Sigmoid colon (tissue), 7 donors: ENCODE measurements around the gene ATXN1. TPM values are rescaled to one million over a fixed set of nuclear protein-coding genes. Genes with fewer than 3 reads are reported as not detected.
A peak's percentile ranks its signal among the peaks of the same experiment; 100 is the strongest.

ENCODE experiments used
- DNase-seq: peaks from one replicate; pipeline ENCODE4 v3.0.0-alpha.2; 2019
- H3K27ac ChIP-seq, 4 donors: fragments of 200-600 bp; sonication (generic); one replicate each; pipeline ENCODE4 v1.5.1; 2016 to 2019; ENCODE audit warnings: mild to moderate bottlenecking in 1 of 4
- H3K27me3 ChIP-seq, 3 donors: fragments of 200-600 bp; sonication (generic); one replicate each; pipeline ENCODE4 v1.5.1; 2019; ENCODE audit warnings: mild to moderate bottlenecking in 1 of 3
- H3K36me3 ChIP-seq, 4 donors: fragments of 200-600 bp; sonication (generic); one replicate each; pipeline ENCODE4 v1.5.1; 2016 to 2019
- H3K4me1 ChIP-seq, 4 donors: fragments of 200-600 bp; sonication (generic); one replicate each; pipeline ENCODE4 v1.5.1; 2017 to 2019
- H3K4me3 ChIP-seq, 4 donors: fragments of 200-600 bp; sonication (generic); one replicate each; pipeline ENCODE4 v1.5.1; 2017 to 2019; ENCODE audit warnings: mild to moderate bottlenecking in 2 of 4, moderate library complexity in 1 of 4
- H3K9me3 ChIP-seq, 4 donors: fragments of 200-600 bp in 3 of 4; sonication (generic) in 3 of 4; one replicate each; pipeline versions ENCODE4 v1.5.1 to v1.6.1; 2013 to 2019
- CTCF ChIP-seq, 4 experiments: fragments of 450-650 bp in 3 of 4; fragments of 200-600 bp in 1 of 4; IDR thresholded peaks; one replicate each; pipeline ENCODE4 v1.5.1; 2016 to 2019; ENCODE audit warnings: antibody characterized with exemption in 4 of 4, mild to moderate bottlenecking in 3 of 4, moderate library complexity in 2 of 4
- EP300 ChIP-seq, 4 donors: sonication (generic); formaldehyde crosslinking; IDR thresholded peaks; one replicate each; pipeline ENCODE4 v1.6.1; 2017; ENCODE audit warnings: antibody characterized with exemption in 4 of 4
- POLR2A ChIP-seq, 2 donors: fragments of 450-650 bp; IDR thresholded peaks; one replicate each; pipeline ENCODE4 v1.6.1; 2016; ENCODE audit warnings: antibody characterized with exemption in 2 of 2, mild to moderate bottlenecking in 2 of 2, moderate library complexity in 2 of 2
- POLR2AphosphoS5 ChIP-seq, 4 donors: sonication (generic); formaldehyde crosslinking; IDR thresholded peaks; one replicate each; pipeline ENCODE4 v1.6.1; 2017; ENCODE audit warnings: antibody characterized with exemption in 4 of 4
- WGBS, 2 donors: extraction: QIAGEN DNeasy Blood & Tissue Kit; methylation state at CpG; one replicate each; pipeline ENCODE4 v1.1.7; 2013; 5-methylcytosine and 5-hydroxymethylcytosine counted together
- intact Hi-C: fragments of 100-400 bp; cut with DNase I; formaldehyde crosslinking; loops from one replicate; pipeline ENCODE4 v1.15.1; 2023
- polyA plus RNA-seq, 3 donors: library from polyadenylated mRNA; stranded (reverse); fragments of 200-250 nt; gene quantifications; one replicate each; pipeline ENCODE4 v1.2.3, GENCODE V29; 2013
- total RNA-seq, 4 donors: library from RNA; depleted of rRNA; stranded (reverse); fragments of >200 nt; gene quantifications; one replicate each; pipeline ENCODE4 v1.1.0, GENCODE V29; 2016
- donor health status: healthy with polysubstance abuse.
- donor health status: Bipolar disorder and iron deficiency.
- donor health status: healthy.

The ATXN1 gene
- total and polyA plus RNA-seq, 7 donors: 4.8 to 95.3 (median 37.7) TPM

GRCh38 chr6:16282370-16282769 lies 478.9 kb downstream of the ATXN1 start:
- WGBS, 2 donors: 92 to 94% methylated on average over 4 of the region's 4 CpGs
- H3K27ac ChIP-seq: no peak overlapping the region
- intact Hi-C loops: no loop called here

GRCh38 chr6:16279243-16279642 lies 482.0 kb downstream of the ATXN1 start:
- H3K4me1 ChIP-seq: peaks cover 0 to 17% (median 15%) of the 10 kb centered on the region in 4 donors
- DNase-seq: no peak
- TF ChIP-seq POLR2AphosphoS5 (IDR thresholded peaks at IDR 0.05) (no peak), CTCF (IDR thresholded peaks at IDR 0.05) (no peak), EP300 (IDR thresholded peaks at IDR 0.05) (no peak), POLR2A (IDR thresholded peaks at IDR 0.05) (no peak)
- intact Hi-C loops: loop anchor here (5.0 kb wide), 1 partner anchor 42 kb away; the partner anchor contains the start of gene GMPR
- H3K9me3 ChIP-seq: no peaks in the 10 kb centered on the region
- H3K27me3 ChIP-seq: no peaks in the 10 kb centered on the region
- H3K36me3 ChIP-seq: peaks cover 0 to 6% (median 0%) of the 10 kb centered on the region in 4 donors
- H3K4me3 ChIP-seq: no peak overlapping the region
- WGBS, 2 donors: 90 to 93% methylated on average over 5 of the region's 5 CpGs
- no peak overlapping the region for H3K27ac ChIP-seq

More at GRCh38 chr6:16282370-16282769, 478.9 kb downstream of the ATXN1 start:
- Histone ChIP-seq H3K27me3 (no peaks in the 10 kb centered on the region), H3K36me3 (peaks cover 0 to 6% (median 0%) of the 10 kb centered on the region in 4 donors), H3K4me3 (no peak overlapping the region), H3K4me1 (peaks cover 0 to 9% (median 8%) of the 10 kb centered on the region in 4 donors), H3K9me3 (no peaks in the 10 kb centered on the region)
- no peak for DNase-seq
- TF ChIP-seq POLR2A (IDR thresholded peaks at IDR 0.05): no peak
- TF ChIP-seq CTCF (IDR thresholded peaks at IDR 0.05): no peak
- no peak for TF ChIP-seq EP300 (IDR thresholded peaks at IDR 0.05)
- TF ChIP-seq POLR2AphosphoS5 (IDR thresholded peaks at IDR 0.05): no peak

GRCh38 chr6:16278750-16279149 lies 482.5 kb downstream of the ATXN1 start:
- H3K4me1 ChIP-seq: peaks cover 0 to 17% (median 16%) of the 10 kb centered on the region in 4 donors
- no peak overlapping the region for H3K4me3 ChIP-seq
- H3K36me3 ChIP-seq: peaks cover 0 to 6% (median 0%) of the 10 kb centered on the region in 4 donors
- H3K27ac ChIP-seq: no peak overlapping the region
- H3K9me3 ChIP-seq: no peaks in the 10 kb centered on the region
- intact Hi-C loops: loop anchor here (5.0 kb wide), 1 partner anchor 41 kb away; the partner anchor contains the start of gene GMPR
- TF ChIP-seq POLR2A (IDR thresholded peaks at IDR 0.05) (no peak), POLR2AphosphoS5 (IDR thresholded peaks at IDR 0.05) (no peak), EP300 (IDR thresholded peaks at IDR 0.05) (no peak), CTCF (IDR thresholded peaks at IDR 0.05) (no peak)
- 93 to 95% methylated on average over 9 of the region's 9 CpGs for WGBS, 2 donors
- no peaks in the 10 kb centered on the region for H3K27me3 ChIP-seq
- DNase-seq: no peak

GRCh38 chr6:16278048-16278724 lies 483.1 kb downstream of the ATXN1 start:
- Histone ChIP-seq H3K4me1 (peaks cover 0 to 23% (median 20%) of the 10 kb centered on the region in 4 donors), H3K27ac (peak overlapping the region in 3 of 4 donors; percentile 27 to 48 (median 28)), H3K4me3 (no peak overlapping the region), H3K9me3 (no peaks in the 10 kb centered on the region), H3K27me3 (no peaks in the 10 kb centered on the region), H3K36me3 (peaks cover 0 to 6% (median 0%) of the 10 kb centered on the region in 4 donors)
- DNase-seq: no peak
- 79 to 85% methylated on average over 10 of the region's 10 CpGs for WGBS, 2 donors
- intact Hi-C loops: loop anchor here (5.0 kb wide), 1 partner anchor 41 kb away; the partner anchor contains the start of gene GMPR
- TF ChIP-seq EP300 (IDR thresholded peaks at IDR 0.05) (no peak), CTCF (IDR thresholded peaks at IDR 0.05) (no peak), POLR2AphosphoS5 (IDR thresholded peaks at IDR 0.05) (no peak), POLR2A (IDR thresholded peaks at IDR 0.05) (no peak)
